Gastrocnemius medialis (tissue), 4 donors: ENCODE measurements around the gene NCF4. TPM values are rescaled to one million over a fixed set of nuclear protein-coding genes. Genes with fewer than 3 reads are reported as not detected.

Source experiments
- ATAC-seq, 2 donors: fragments of 150-250 bp; one replicate each; pipeline ENCODE4 v1.9.1; 2016
- DNase-seq, 2 donors: peaks; one replicate each; pipeline ENCODE4 v3.0.0-alpha.2; 2019
- H3K27ac ChIP-seq, 4 donors: fragments of 200-600 bp; sonication (generic); 1 replicate in 1 of 4; 2 replicates in 3 of 4; pipeline ENCODE4 v1.5.1; 2016 to 2018; ENCODE audit warnings: mild to moderate bottlenecking in 2 of 4, moderate library complexity in 1 of 4
- H3K27me3 ChIP-seq, 3 donors: fragments of 200-600 bp; sonication (generic) in 2 of 3; 1 replicate in 1 of 3; 2 replicates in 2 of 3; pipeline versions ENCODE4 v1.5.1 to v1.6.0; 2016 to 2019; ENCODE audit warnings: mild to moderate bottlenecking in 1 of 3, moderate library complexity in 1 of 3
- H3K36me3 ChIP-seq, 2 donors: fragments of 200-600 bp; sonication (generic) in 1 of 2; one replicate each; pipeline ENCODE4 v1.5.1; 2017 to 2018
- H3K4me1 ChIP-seq, 2 donors: fragments of 200-600 bp; sonication (generic) in 1 of 2; one replicate each; pipeline ENCODE4 v1.5.1; 2016 to 2017; ENCODE audit warnings: mild to moderate bottlenecking in 2 of 2
- H3K4me3 ChIP-seq, 4 donors: fragments of 200-600 bp; sonication (generic) in 3 of 4; 1 replicate in 1 of 4; 2 replicates in 3 of 4; pipeline ENCODE4 v1.5.1; 2016 to 2019; ENCODE audit warnings: mild to moderate bottlenecking in 2 of 4
- H3K9me3 ChIP-seq, 3 donors: fragments of 200-600 bp; sonication (generic) in 2 of 3; 1 replicate in 1 of 3; 2 replicates in 2 of 3; pipeline ENCODE4 v1.5.1; 2016 to 2019
- POLR2A ChIP-seq, 2 donors: fragments of 450-650 bp; IDR thresholded peaks; one replicate each; pipeline ENCODE4 v1.6.1; 2017; ENCODE audit warnings: antibody characterized with exemption in 2 of 2, mild to moderate bottlenecking in 2 of 2, moderate library complexity in 2 of 2
- in situ Hi-C, 4 donors: fragments of 200-750 bp; cut with MboI; loops; one replicate each; pipeline versions ENCODE4 v1.15.0 to v1.8.0; 2017; ENCODE audit warnings: low sequenced_read_pairs in 4 of 4
- intact Hi-C: fragments of 100-400 bp; cut with DNase I; formaldehyde crosslinking; loops from one replicate; pipeline ENCODE4 v1.15.1; 2023; ENCODE audit warnings: low total_unique reads
- total RNA-seq, 4 donors: library from RNA; depleted of rRNA; stranded (reverse); fragments of >200 nt; gene quantifications; one replicate each; pipeline versions ENCODE4 v1.1.0 to v1.2.3, GENCODE V29; 2016
- TF ChIP-seq, protein P1 (sequence below), 5 experiments: fragments of 450-650 bp in 3 of 5; fragments of 200-600 bp in 2 of 5; sonication (generic) in 2 of 5; IDR thresholded peaks in 4 of 5; conservative IDR thresholded peaks in 1 of 5; 1 replicate in 4 of 5; 2 replicates in 1 of 5; pipeline ENCODE4 v1.5.1; 2016 to 2019; ENCODE audit warnings: antibody characterized with exemption in 5 of 5, mild to moderate bottlenecking in 3 of 5, moderate library complexity in 3 of 5

The NCF4 gene
- total RNA-seq, 4 donors from 2014 or later = 1.8 to 5.5 (median 2.9) TPM

DNA sequence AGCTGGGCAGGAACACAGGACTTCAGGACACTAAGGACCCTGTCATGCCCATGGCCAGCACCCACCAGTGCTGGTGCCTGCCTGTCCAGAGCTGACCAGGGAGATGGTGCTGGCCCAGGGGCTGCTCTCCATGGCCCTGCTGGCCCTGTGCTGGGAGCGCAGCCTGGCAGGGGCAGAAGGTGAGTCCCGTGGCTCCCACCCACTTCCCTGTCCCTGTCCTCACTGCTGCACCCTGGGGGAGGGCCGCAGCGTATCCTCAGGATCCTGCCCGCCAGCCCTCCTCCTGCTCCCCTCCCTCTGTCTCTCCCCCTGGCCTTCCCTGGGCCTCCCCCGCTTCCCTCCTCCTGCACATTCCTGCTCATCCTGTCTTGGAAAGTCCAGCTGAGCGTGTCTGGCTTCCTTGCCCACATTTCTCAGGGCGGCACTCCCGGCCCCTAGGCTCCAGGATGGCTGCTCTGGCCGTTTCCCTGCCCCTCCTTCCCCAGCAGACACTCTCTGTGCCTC, 61.4 kb downstream of the NCF4 start:
- no peaks in the 10 kb centered on the region for H3K9me3 ChIP-seq
- no peaks in the 10 kb centered on the region for H3K36me3 ChIP-seq
- H3K4me3 ChIP-seq = no peak overlapping the region
- DNase-seq (no peak), ATAC-seq (no peak)
- H3K27ac ChIP-seq = no peak overlapping the region
- intact Hi-C loops = no loop called here
- TF ChIP-seq POLR2A (IDR thresholded peaks at IDR 0.05) = no peak
- TF ChIP-seq, protein P1, sequence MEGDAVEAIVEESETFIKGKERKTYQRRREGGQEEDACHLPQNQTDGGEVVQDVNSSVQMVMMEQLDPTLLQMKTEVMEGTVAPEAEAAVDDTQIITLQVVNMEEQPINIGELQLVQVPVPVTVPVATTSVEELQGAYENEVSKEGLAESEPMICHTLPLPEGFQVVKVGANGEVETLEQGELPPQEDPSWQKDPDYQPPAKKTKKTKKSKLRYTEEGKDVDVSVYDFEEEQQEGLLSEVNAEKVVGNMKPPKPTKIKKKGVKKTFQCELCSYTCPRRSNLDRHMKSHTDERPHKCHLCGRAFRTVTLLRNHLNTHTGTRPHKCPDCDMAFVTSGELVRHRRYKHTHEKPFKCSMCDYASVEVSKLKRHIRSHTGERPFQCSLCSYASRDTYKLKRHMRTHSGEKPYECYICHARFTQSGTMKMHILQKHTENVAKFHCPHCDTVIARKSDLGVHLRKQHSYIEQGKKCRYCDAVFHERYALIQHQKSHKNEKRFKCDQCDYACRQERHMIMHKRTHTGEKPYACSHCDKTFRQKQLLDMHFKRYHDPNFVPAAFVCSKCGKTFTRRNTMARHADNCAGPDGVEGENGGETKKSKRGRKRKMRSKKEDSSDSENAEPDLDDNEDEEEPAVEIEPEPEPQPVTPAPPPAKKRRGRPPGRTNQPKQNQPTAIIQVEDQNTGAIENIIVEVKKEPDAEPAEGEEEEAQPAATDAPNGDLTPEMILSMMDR (IDR thresholded peaks at IDR 0.05 in 4 of 5, conservative IDR thresholded peaks at IDR 0.05 in 1 of 5) = no peak
- in situ Hi-C loops = no loop called here
- H3K27me3 ChIP-seq = peaks cover 7 to 23% (median 20%) of the 10 kb centered on the region in 3 donors
- no peaks in the 10 kb centered on the region for H3K4me1 ChIP-seq

DNA sequence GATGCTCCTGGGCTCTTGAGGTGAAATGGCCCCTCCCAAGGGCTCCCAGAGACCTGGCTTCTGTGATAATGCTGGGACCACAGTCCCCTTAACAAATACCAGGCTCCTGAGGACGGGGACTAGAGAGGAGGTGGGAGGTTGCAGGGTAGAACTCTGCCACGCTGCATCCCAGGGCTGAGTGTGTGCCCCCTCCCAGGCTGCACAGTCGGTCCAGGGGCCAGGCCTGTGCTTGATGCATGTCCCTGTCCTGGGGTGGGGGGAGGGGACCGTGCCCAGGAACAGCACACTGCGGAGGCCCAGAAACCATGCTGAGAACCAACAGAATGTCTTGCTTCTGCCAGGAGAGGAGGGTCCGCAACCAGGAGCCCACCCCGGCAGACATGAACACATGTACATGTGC, 61.9 kb downstream of the NCF4 start:
- Histone ChIP-seq H3K27ac (no peak overlapping the region), H3K36me3 (no peaks in the 10 kb centered on the region), H3K9me3 (no peaks in the 10 kb centered on the region), H3K4me1 (no peaks in the 10 kb centered on the region), H3K4me3 (no peak overlapping the region), H3K27me3 (peaks cover 10 to 23% (median 20%) of the 10 kb centered on the region in 3 donors)
- DNase-seq = no peak
- no peak for ATAC-seq
- TF ChIP-seq, protein P1 (IDR thresholded peaks at IDR 0.05 in 4 of 5, conservative IDR thresholded peaks at IDR 0.05 in 1 of 5) = no peak
- TF ChIP-seq POLR2A (IDR thresholded peaks at IDR 0.05) = no peak
- intact Hi-C loops (no loop called here), in situ Hi-C loops (no loop called here)

DNA sequence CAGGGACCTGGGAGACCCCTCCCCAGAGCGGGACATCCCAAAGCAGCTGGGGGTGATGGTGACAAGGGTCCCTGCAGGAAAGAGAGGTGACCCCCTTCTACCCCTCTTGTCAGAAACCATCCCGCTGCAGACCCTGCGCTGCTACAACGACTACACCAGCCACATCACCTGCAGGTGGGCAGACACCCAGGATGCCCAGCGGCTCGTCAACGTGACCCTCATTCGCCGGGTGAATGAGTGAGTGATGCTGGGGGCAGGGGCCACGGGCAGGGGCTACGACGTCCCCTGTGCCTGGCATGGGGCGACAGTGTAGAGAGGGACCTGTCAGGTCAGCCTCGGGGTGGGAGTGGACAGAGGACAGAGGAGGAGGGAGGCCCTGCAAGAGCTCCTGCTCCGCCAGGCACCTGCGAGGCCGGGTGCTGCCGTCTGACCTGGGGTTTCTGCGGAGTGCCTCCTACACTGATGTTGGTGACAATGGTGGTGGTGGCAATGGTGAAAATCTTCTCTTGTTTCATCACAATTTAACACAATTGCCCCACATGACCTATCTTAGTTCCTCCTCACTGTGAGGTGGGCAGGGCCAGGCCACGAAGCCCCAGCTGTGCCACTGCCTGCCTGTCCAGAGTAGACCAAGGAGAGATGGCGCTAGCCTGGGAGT, 62.5 kb downstream of the NCF4 start:
- intact Hi-C loops (no loop called here), in situ Hi-C loops (no loop called here)
- DNase-seq (no peak), ATAC-seq (no peak)
- Histone ChIP-seq H3K9me3 (no peaks in the 10 kb centered on the region), H3K27ac (no peak overlapping the region), H3K36me3 (no peaks in the 10 kb centered on the region), H3K4me1 (no peaks in the 10 kb centered on the region), H3K4me3 (no peak overlapping the region), H3K27me3 (peaks cover 10 to 23% (median 20%) of the 10 kb centered on the region in 3 donors)
- TF ChIP-seq POLR2A (IDR thresholded peaks at IDR 0.05) = no peak
- TF ChIP-seq, protein P1 (IDR thresholded peaks at IDR 0.05 in 4 of 5, conservative IDR thresholded peaks at IDR 0.05 in 1 of 5) = no peak

DNA sequence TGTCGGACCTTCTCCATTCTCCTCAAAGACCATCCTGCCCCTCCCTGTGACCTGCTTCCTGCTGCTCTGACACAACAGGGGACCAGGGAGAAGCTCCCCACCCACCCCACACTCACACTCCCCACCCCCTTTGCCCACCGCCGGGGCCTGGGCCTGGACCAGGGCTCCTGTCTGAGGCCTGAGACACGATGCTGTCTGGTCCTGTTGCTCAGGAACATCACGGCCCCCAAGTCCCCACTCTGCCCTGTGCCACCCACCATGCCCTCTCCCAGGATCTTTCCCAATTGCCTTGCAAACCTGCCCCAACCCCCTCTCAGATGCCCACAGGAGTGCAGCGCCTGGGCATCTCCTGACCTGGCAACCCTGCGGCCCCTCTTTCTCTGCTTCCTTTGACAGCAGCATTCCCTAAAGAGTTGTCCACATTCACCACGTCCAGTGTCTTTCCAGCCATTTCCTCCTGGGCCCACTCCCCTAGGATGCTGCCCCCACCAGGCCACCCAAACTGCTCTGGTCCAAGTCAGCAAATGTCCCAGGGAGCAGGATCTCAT, 63.4 kb downstream of the NCF4 start:
- no peak overlapping the region for H3K27ac ChIP-seq
- no peak for ATAC-seq
- no peak for DNase-seq
- no peaks in the 10 kb centered on the region for H3K9me3 ChIP-seq
- TF ChIP-seq POLR2A (IDR thresholded peaks at IDR 0.05) = no peak
- no peaks in the 10 kb centered on the region for H3K4me1 ChIP-seq
- peaks cover 10 to 23% (median 20%) of the 10 kb centered on the region in 3 donors for H3K27me3 ChIP-seq
- no peaks in the 10 kb centered on the region for H3K36me3 ChIP-seq
- H3K4me3 ChIP-seq = no peak overlapping the region
- in situ Hi-C loops (no loop called here), intact Hi-C loops (no loop called here)

DNA sequence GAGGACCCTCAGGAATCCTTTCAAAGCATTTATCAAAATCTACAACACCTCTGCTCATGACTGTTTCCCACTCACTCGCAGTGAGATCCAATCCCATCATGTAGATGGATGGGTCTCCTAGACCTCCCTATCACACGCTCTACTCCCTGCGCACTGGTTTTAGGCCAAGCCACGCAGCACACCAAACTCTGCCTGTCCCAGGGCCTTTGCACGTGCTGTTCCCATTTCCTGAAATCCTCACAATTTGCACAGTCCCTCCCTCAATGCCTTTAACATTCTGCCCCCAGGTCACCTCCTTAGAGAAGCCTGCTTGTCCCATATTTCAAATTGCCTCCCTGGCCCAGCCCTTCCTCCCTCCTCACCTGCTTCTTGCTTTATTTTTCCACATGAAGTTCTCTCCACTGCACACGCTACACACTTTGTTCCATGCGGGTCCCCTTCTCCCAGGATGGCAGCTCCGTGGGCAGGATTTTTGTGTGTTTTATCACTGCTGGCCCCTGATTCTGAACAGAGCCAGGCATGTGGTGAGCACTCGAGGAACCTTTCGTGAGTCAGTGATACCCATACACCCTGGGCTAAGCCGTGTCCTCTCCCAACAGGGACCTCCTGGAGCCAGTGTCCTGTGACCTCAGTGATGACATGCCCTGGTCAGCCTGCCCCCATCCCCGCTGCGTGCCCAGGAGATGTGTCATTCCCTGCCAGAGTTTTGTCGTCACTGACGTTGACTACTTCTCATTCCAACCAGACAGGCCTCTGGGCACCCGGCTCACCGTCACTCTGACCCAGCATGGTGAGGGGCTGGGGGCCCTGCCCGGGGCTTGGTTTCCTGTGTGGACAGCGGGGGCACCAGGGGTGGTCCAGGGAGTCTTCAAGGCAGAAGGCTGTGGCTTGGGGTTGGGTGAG, 64.8 kb downstream of the NCF4 start:
- no peak overlapping the region for H3K4me3 ChIP-seq
- H3K36me3 ChIP-seq = no peaks in the 10 kb centered on the region
- H3K4me1 ChIP-seq = no peaks in the 10 kb centered on the region
- no peaks in the 10 kb centered on the region for H3K9me3 ChIP-seq
- ATAC-seq (no peak), DNase-seq (no peak)
- H3K27me3 ChIP-seq = peaks cover 10 to 27% (median 20%) of the 10 kb centered on the region in 3 donors
- in situ Hi-C loops (no loop called here), intact Hi-C loops (no loop called here)
- no peak overlapping the region for H3K27ac ChIP-seq
- TF ChIP-seq, protein P1 (IDR thresholded peaks at IDR 0.05 in 4 of 5, conservative IDR thresholded peaks at IDR 0.05 in 1 of 5) = no peak
- TF ChIP-seq POLR2A (IDR thresholded peaks at IDR 0.05) = no peak
